ENCODE results near the gene GRIP2.

- TF ChIP-seq SIN3A (IDR thresholded peaks at IDR 0.05; ENCODE audit: borderline replicate concordance, insufficient read depth, low read length) (no peak), POLR2AphosphoS5 (IDR thresholded peaks at IDR 0.05; ENCODE audit: low read depth, low read length) (no peak)
- TF ChIP-seq, protein P1, sequence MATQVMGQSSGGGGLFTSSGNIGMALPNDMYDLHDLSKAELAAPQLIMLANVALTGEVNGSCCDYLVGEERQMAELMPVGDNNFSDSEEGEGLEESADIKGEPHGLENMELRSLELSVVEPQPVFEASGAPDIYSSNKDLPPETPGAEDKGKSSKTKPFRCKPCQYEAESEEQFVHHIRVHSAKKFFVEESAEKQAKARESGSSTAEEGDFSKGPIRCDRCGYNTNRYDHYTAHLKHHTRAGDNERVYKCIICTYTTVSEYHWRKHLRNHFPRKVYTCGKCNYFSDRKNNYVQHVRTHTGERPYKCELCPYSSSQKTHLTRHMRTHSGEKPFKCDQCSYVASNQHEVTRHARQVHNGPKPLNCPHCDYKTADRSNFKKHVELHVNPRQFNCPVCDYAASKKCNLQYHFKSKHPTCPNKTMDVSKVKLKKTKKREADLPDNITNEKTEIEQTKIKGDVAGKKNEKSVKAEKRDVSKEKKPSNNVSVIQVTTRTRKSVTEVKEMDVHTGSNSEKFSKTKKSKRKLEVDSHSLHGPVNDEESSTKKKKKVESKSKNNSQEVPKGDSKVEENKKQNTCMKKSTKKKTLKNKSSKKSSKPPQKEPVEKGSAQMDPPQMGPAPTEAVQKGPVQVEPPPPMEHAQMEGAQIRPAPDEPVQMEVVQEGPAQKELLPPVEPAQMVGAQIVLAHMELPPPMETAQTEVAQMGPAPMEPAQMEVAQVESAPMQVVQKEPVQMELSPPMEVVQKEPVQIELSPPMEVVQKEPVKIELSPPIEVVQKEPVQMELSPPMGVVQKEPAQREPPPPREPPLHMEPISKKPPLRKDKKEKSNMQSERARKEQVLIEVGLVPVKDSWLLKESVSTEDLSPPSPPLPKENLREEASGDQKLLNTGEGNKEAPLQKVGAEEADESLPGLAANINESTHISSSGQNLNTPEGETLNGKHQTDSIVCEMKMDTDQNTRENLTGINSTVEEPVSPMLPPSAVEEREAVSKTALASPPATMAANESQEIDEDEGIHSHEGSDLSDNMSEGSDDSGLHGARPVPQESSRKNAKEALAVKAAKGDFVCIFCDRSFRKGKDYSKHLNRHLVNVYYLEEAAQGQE (IDR thresholded peaks at IDR 0.05; ENCODE audit: insufficient read depth in 1 of 2, low read depth in 2 of 2, low read length in 2 of 2), result no peak
Observed at GRCh38 chr3:14466179-14466903, 73.8 kb downstream of the GRIP2 start.

All from PFSK-1 (cell line).